Measurements from ENCODE around the gene GRIK3.

GRIK3 gene

DNA sequence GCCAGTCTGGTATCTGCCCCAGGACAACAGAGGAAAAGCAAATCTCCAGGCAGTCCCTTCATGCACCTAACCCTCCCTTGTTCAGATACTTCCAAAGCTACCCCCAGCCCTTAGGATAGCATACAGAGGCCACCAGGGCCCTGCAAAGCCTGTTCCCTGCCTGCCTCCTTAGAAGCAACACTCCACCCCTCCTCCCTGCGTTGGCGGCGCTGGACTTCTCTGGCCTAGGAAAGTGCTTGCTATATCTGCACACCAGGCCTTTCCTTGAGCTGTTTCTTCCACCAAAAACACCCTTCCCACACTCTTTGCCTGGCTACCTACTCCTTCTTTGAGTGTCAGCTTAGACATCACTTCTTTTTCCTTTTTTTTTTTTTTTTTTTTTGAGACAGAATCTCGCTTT lies 61.3 kb downstream of the GRIK3 start:
- no peaks in the 10 kb centered on the region for H3K36me3 ChIP-seq (ENCODE audit: control insufficient read depth, low read length)
- H3K27ac ChIP-seq (ENCODE audit: low read depth, low read length), result no peak overlapping the region
- H3K79me2 ChIP-seq (ENCODE audit: control insufficient read depth, low read length), result no peaks in the 10 kb centered on the region
- no peaks in the 10 kb centered on the region for H3K9me2 ChIP-seq (replicated peaks; ENCODE audit: control insufficient read depth, low read length)
- no peak for TF ChIP-seq EZH2phosphoT487 (IDR thresholded peaks at IDR 0.05; ENCODE audit: borderline replicate concordance, low read length)
- TF ChIP-seq, protein P1, sequence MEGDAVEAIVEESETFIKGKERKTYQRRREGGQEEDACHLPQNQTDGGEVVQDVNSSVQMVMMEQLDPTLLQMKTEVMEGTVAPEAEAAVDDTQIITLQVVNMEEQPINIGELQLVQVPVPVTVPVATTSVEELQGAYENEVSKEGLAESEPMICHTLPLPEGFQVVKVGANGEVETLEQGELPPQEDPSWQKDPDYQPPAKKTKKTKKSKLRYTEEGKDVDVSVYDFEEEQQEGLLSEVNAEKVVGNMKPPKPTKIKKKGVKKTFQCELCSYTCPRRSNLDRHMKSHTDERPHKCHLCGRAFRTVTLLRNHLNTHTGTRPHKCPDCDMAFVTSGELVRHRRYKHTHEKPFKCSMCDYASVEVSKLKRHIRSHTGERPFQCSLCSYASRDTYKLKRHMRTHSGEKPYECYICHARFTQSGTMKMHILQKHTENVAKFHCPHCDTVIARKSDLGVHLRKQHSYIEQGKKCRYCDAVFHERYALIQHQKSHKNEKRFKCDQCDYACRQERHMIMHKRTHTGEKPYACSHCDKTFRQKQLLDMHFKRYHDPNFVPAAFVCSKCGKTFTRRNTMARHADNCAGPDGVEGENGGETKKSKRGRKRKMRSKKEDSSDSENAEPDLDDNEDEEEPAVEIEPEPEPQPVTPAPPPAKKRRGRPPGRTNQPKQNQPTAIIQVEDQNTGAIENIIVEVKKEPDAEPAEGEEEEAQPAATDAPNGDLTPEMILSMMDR (IDR thresholded peaks at IDR 0.05; ENCODE audit: low read depth, low read length, poor library complexity, severe bottlenecking), result no peak
- H3K4me1 ChIP-seq (ENCODE audit: control insufficient read depth, low read length), result no peaks in the 10 kb centered on the region
- H3K27me3 ChIP-seq (ENCODE audit: control insufficient read depth, low read length), result no peaks in the 10 kb centered on the region
- no peaks in the 10 kb centered on the region for H4K20me1 ChIP-seq (ENCODE audit: control insufficient read depth, insufficient read depth, low read depth, low read length)
- H3F3A ChIP-seq (ENCODE audit: control insufficient read depth, insufficient read depth), result no peaks in the 10 kb centered on the region
- H3K4me3 ChIP-seq (ENCODE audit: low read length), result no peak overlapping the region
- H3K9me3 ChIP-seq (ENCODE audit: control insufficient read depth, insufficient read depth, low read length), result 0 out of 2 replicates have a peak, but pooled peaks cover 1% of the 10 kb centered on the region
- no peak overlapping the region for H3K4me2 ChIP-seq (ENCODE audit: low read length)

DNA sequence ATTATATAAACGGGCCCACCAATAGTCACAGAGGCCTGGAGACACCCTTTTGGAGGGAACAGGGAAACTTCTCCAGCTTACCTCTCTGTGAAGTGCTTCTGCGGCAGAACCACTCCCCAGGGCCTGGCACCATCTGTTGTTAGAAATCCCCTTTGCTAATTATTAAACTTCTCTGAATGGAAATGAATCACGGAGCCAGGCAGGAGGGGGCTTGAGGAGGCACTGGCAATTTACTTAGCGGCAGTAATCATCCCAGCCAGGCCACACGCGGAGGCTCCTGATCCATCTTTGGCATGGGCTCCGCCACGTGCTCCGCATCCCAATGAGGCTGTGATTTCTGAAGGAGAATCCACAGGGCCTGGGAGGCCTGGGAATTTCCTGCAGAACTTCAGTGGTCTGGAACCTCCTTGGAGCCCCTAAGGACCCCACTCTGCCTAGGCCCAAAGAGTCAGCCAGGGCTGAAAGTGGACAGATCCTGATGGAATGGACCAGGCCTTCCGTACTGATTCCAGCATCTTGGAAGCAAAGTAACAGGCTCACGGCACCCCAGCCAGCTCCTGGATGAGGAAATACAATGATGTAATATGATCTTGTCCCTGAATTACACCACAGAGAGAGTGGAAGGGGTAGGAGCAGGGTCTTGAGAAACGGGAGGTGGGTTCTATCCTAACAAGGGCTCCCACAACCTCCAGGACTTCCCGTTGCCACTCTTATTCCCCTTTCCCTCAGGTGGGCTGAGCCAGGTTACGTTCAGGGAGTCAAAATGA lies 62.3 kb downstream of the GRIK3 start:
- no peaks in the 10 kb centered on the region for H3K27me3 ChIP-seq (ENCODE audit: control insufficient read depth, low read length)
- no peaks in the 10 kb centered on the region; the same call in 1 of the 2 replicates for H3K4me1 ChIP-seq (ENCODE audit: control insufficient read depth, low read length)
- H3F3A ChIP-seq (ENCODE audit: control insufficient read depth, insufficient read depth), result no peaks in the 10 kb centered on the region
- H3K79me2 ChIP-seq (ENCODE audit: control insufficient read depth, low read length), result no peaks in the 10 kb centered on the region
- H4K20me1 ChIP-seq (ENCODE audit: control insufficient read depth, insufficient read depth, low read depth, low read length), result no peaks in the 10 kb centered on the region
- TF ChIP-seq EZH2phosphoT487 (IDR thresholded peaks at IDR 0.05; ENCODE audit: borderline replicate concordance, low read length), result no peak
- TF ChIP-seq, protein P1 (IDR thresholded peaks at IDR 0.05; ENCODE audit: low read depth, low read length, poor library complexity, severe bottlenecking), result no peak
- no peak overlapping the region for H3K4me2 ChIP-seq (ENCODE audit: low read length)
- H3K9me2 ChIP-seq (replicated peaks; ENCODE audit: control insufficient read depth, low read length), result no peaks in the 10 kb centered on the region
- no peak overlapping the region for H3K4me3 ChIP-seq (ENCODE audit: low read length)
- H3K9me3 ChIP-seq (ENCODE audit: control insufficient read depth, insufficient read depth, low read length), result no peaks in the 10 kb centered on the region
- H3K27ac ChIP-seq (ENCODE audit: low read depth, low read length), result no peak overlapping the region
- no peaks in the 10 kb centered on the region for H3K36me3 ChIP-seq (ENCODE audit: control insufficient read depth, low read length)

DNA sequence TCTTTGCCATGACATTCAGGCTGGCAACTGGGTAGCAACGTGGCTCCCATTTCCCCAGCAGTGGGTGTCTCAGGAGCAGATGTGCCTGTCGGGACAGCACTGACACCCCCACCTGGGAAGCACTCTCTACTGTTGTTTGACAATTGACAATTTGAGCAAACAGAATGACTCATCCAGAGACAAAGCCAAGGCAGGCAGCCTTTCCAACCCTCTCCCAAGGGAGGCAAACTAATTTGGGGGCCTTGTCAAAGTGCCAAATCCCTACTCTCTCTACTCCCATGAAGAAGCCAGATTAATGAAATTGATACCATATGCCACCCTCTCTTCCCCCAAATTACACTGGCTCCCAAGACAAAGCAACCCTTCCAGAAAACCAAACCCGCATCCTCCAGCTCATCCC lies 65.6 kb downstream of the GRIK3 start:
- H3K4me2 ChIP-seq (ENCODE audit: low read length), result no peak overlapping the region
- no peak overlapping the region for H3K4me3 ChIP-seq (ENCODE audit: low read length)
- no peaks in the 10 kb centered on the region; the same call in 1 of the 2 replicates for H3K4me1 ChIP-seq (ENCODE audit: control insufficient read depth, low read length)
- no peaks in the 10 kb centered on the region for H3K36me3 ChIP-seq (ENCODE audit: control insufficient read depth, low read length)
- no peaks in the 10 kb centered on the region for H3K9me2 ChIP-seq (replicated peaks; ENCODE audit: control insufficient read depth, low read length)
- no peak overlapping the region for H3K27ac ChIP-seq (ENCODE audit: low read depth, low read length)
- no peaks in the 10 kb centered on the region for H3K79me2 ChIP-seq (ENCODE audit: control insufficient read depth, low read length)
- no peaks in the 10 kb centered on the region for H3K27me3 ChIP-seq (ENCODE audit: control insufficient read depth, low read length)
- H3F3A ChIP-seq (ENCODE audit: control insufficient read depth, insufficient read depth), result no peaks in the 10 kb centered on the region
- H3K9me3 ChIP-seq (ENCODE audit: control insufficient read depth, insufficient read depth, low read length), result no peaks in the 10 kb centered on the region
- no peak for TF ChIP-seq EZH2phosphoT487 (IDR thresholded peaks at IDR 0.05; ENCODE audit: borderline replicate concordance, low read length)
- TF ChIP-seq, protein P1 (IDR thresholded peaks at IDR 0.05; ENCODE audit: low read depth, low read length, poor library complexity, severe bottlenecking), result no peak
- no peaks in the 10 kb centered on the region for H4K20me1 ChIP-seq (ENCODE audit: control insufficient read depth, insufficient read depth, low read depth, low read length)

Data from DOHH2 (cell line).